SKM-1 (cell line): ENCODE results near the gene PELO.
"Not testable (repeated sequence)": the region's sequence is repeated elsewhere in the genome, so short reads cannot be mapped to it uniquely, and the experiment has no call there.

Source experiments
- DNase-seq: peaks from one replicate; lab custom pipeline; 2025; ENCODE audit not compliant: unreplicated experiment; lab: John Stamatoyannopoulos, UW

The PELO gene

GRCh38 chr5:52800394-52801213 lies 12.9 kb downstream of the PELO start:
- peak; percentile 22 for DNase-seq

- DNase-seq: no peak
Observed at GRCh38 chr5:52801329-52801728, 13.6 kb downstream of the PELO start.

GRCh38 chr5:52802272-52802973 lies 14.7 kb downstream of the PELO start:
- DNase-seq: no peak

GRCh38 chr5:52802974-52803336 lies 15.2 kb downstream of the PELO start:
- no peak for DNase-seq

- no peak for DNase-seq
Observed at GRCh38 chr5:52804387-52804791, 16.7 kb downstream of the PELO start.

- peak; percentile 43 for DNase-seq
Observed at GRCh38 chr5:52804981-52805380, 17.3 kb downstream of the PELO start.

- no peak for DNase-seq
Observed at GRCh38 chr5:52805615-52806014, 17.9 kb downstream of the PELO start.

- DNase-seq: no peak
Observed at GRCh38 chr5:52807037-52807436, 19.3 kb downstream of the PELO start.

GRCh38 chr5:52807723-52808122 lies 20.0 kb downstream of the PELO start:
- DNase-seq: no peak

- no peak for DNase-seq
Observed at GRCh38 chr5:52808316-52808901, 20.7 kb downstream of the PELO start.

- no peak for DNase-seq
Observed at GRCh38 chr5:52809884-52810283, 22.2 kb downstream of the PELO start.

GRCh38 chr5:52810426-52810825 lies 22.7 kb downstream of the PELO start:
- no peak for DNase-seq

GRCh38 chr5:52811067-52811749 lies 23.5 kb downstream of the PELO start:
- DNase-seq: peak; percentile 69

GRCh38 chr5:52814352-52815148 lies 26.8 kb downstream of the PELO start:
- no peak for DNase-seq

GRCh38 chr5:52817818-52818217 lies 30.1 kb downstream of the PELO start:
- no peak for DNase-seq

- DNase-seq: no peak
Observed at GRCh38 chr5:52818360-52818759, 30.6 kb downstream of the PELO start.

- DNase-seq: not testable (repeated sequence)
Observed at GRCh38 chr5:52818807-52819206, 31.1 kb downstream of the PELO start.

GRCh38 chr5:52821901-52822300 lies 34.2 kb downstream of the PELO start:
- no peak for DNase-seq

- DNase-seq: no peak
Observed at GRCh38 chr5:52822437-52822836, 34.7 kb downstream of the PELO start.

GRCh38 chr5:52824827-52825226 lies 37.1 kb downstream of the PELO start:
- no peak for DNase-seq

- no peak for DNase-seq
Observed at GRCh38 chr5:52825826-52826225, 38.1 kb downstream of the PELO start.
